Activated CD4-positive, alpha-beta T cell treated with anti-CD3 and anti-CD28 coated beads for 48 hours (primary cell): Measurements from ENCODE around the gene PGM2.
"Not testable (repeated sequence)": the region's sequence is repeated elsewhere in the genome, so short reads cannot be mapped to it uniquely, and the experiment has no call there.

Source experiments
- DNase-seq: peaks from one replicate; pipeline ENCODE4 v3.0.0-alpha.2; 2020

The PGM2 gene

GRCh38 chr4:37826295-37827029 lies at the start of gene PGM2:
Gene PGM2 (plus strand): TSS chr4:37826686. CDS start chr4:37826733, 47 bp downstream.
- peak; percentile 92 for DNase-seq

GRCh38 chr4:37779896-37780295 lies 46.6 kb upstream of the PGM2 start:
- no peak for DNase-seq

- peak; percentile 12 for DNase-seq
These were observed 45.9 kb upstream of the PGM2 start for GRCh38 chr4:37780444-37781130.

GRCh38 chr4:37781131-37781455 lies 45.4 kb upstream of the PGM2 start:
- no peak for DNase-seq

GRCh38 chr4:37786267-37786666 lies 40.2 kb upstream of the PGM2 start:
- DNase-seq = not testable (repeated sequence)

- not testable (repeated sequence) for DNase-seq
These were observed 38.5 kb upstream of the PGM2 start for GRCh38 chr4:37787883-37788460.

- no peak for DNase-seq
These were observed 37.7 kb upstream of the PGM2 start for GRCh38 chr4:37788819-37789218.

- no peak for DNase-seq
These were observed 34.2 kb upstream of the PGM2 start for GRCh38 chr4:37792241-37792640.

GRCh38 chr4:37793562-37793961 lies 32.9 kb upstream of the PGM2 start:
- DNase-seq = no peak

- no peak for DNase-seq
These were observed 32.4 kb upstream of the PGM2 start for GRCh38 chr4:37794056-37794455.

- no peak for DNase-seq
These were observed 30.8 kb upstream of the PGM2 start for GRCh38 chr4:37795581-37796195.

GRCh38 chr4:37797374-37797773 lies 29.1 kb upstream of the PGM2 start:
- no peak for DNase-seq

- DNase-seq = no peak
These were observed 28.6 kb upstream of the PGM2 start for GRCh38 chr4:37797923-37798322.

GRCh38 chr4:37798616-37799015 lies 27.9 kb upstream of the PGM2 start:
- no peak for DNase-seq

- DNase-seq = no peak
These were observed 26.4 kb upstream of the PGM2 start for GRCh38 chr4:37799941-37800554.

GRCh38 chr4:37802068-37802666 lies 24.3 kb upstream of the PGM2 start:
- DNase-seq = no peak

- no peak for DNase-seq
These were observed 23.0 kb upstream of the PGM2 start for GRCh38 chr4:37803348-37803973.

- no peak for DNase-seq
These were observed 21.4 kb upstream of the PGM2 start for GRCh38 chr4:37805091-37805490.

GRCh38 chr4:37812713-37813112 lies 13.8 kb upstream of the PGM2 start:
- no peak for DNase-seq

- no peak for DNase-seq
These were observed 10.9 kb upstream of the PGM2 start for GRCh38 chr4:37815591-37815990.

GRCh38 chr4:37816006-37816405 lies 10.5 kb upstream of the PGM2 start:
- DNase-seq = no peak

GRCh38 chr4:37816719-37817118 lies 9.8 kb upstream of the PGM2 start:
- DNase-seq = no peak

- no peak for DNase-seq
These were observed 7.7 kb upstream of the PGM2 start for GRCh38 chr4:37818752-37819151.
